ENCODE measurements around the gene ERC2. TPM values are rescaled to one million over a fixed set of nuclear protein-coding genes. Genes with fewer than 3 reads are reported as not detected.

Gene ERC2
- polyA plus RNA-seq, 1 experiment, result 0.07 TPM

DNA sequence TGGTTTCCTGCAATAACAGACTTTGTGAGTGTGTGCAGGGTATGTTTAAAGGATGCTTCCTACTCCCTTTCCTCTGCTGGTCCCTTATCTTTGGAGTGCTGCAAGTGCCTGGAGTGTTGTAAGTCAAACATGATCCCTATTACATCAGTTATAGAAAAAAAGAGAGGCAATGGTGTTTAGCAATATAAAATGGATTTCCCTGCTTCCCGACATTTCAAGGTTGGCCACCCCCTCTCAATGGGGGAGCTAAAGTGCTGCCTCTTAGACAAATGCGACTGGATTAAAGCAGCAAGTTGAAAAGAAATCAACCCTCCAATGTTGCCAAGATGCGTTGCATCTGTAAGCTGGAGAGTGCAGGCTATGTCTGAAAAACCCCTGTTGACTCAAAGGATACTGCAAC, 778.1 kb downstream of the ERC2 start:
- Histone ChIP-seq H3K9me3 (ENCODE audit: control insufficient read depth, insufficient read depth, low read length) (no peaks in the 10 kb centered on the region), H3K4me3 (ENCODE audit: low read depth, low read length) (no peak overlapping the region), H3K27ac (ENCODE audit: low read depth, low read length) (no peak overlapping the region), H3K27me3 (ENCODE audit: control insufficient read depth, insufficient read depth, low read length) (peaks cover 7% of the 10 kb centered on the region)
- ChIA-PET POLR2A (interaction anchor here (0.8 kb wide), 1 partner anchor 521 kb away, joined by 5 read pairs; no protein-coding TSS in a partner anchor), CTCF (no interaction called here)
- no peak for DNase-seq (ENCODE audit: low read depth, low spot score)
- TF ChIP-seq, protein P1, sequence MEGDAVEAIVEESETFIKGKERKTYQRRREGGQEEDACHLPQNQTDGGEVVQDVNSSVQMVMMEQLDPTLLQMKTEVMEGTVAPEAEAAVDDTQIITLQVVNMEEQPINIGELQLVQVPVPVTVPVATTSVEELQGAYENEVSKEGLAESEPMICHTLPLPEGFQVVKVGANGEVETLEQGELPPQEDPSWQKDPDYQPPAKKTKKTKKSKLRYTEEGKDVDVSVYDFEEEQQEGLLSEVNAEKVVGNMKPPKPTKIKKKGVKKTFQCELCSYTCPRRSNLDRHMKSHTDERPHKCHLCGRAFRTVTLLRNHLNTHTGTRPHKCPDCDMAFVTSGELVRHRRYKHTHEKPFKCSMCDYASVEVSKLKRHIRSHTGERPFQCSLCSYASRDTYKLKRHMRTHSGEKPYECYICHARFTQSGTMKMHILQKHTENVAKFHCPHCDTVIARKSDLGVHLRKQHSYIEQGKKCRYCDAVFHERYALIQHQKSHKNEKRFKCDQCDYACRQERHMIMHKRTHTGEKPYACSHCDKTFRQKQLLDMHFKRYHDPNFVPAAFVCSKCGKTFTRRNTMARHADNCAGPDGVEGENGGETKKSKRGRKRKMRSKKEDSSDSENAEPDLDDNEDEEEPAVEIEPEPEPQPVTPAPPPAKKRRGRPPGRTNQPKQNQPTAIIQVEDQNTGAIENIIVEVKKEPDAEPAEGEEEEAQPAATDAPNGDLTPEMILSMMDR (IDR thresholded peaks at IDR 0.05; ENCODE audit: low read depth, low read length), result no peak

DNA sequence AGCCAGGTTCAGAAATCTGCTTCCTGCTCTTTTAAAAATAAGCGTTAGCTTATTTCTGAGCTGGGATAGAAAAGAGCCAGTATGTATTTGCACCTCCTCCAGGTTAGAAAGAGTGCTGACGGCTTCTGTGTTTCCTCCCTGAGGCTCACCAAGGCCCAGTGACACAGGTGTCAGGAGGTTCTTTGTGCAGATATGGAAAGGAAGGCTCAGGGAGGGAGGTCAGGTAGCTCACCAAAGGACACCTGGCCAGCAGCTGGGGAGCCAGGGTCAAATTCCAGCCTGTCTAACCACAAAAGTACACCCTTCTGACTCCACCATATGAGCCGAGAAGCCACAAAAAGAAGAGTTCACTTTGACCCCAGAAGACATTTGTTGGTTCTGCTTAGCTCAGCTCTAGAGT, 780.1 kb downstream of the ERC2 start:
- peaks cover 7% of the 10 kb centered on the region for H3K27me3 ChIP-seq (ENCODE audit: control insufficient read depth, insufficient read depth, low read length)

GRCh38 chr3:55687526-55687925, 780.7 kb downstream of the ERC2 start:
- ChIA-PET CTCF (no interaction called here), POLR2A (no interaction called here)
- Histone ChIP-seq H3K9me3 (ENCODE audit: control insufficient read depth, insufficient read depth, low read length) (no peaks in the 10 kb centered on the region), H3K27ac (ENCODE audit: low read depth, low read length) (no peak overlapping the region), H3K4me3 (ENCODE audit: low read depth, low read length) (no peak overlapping the region), H3K27me3 (ENCODE audit: control insufficient read depth, insufficient read depth, low read length) (peaks cover 7% of the 10 kb centered on the region)
- no peak for DNase-seq (ENCODE audit: low read depth, low spot score)
- TF ChIP-seq, protein P1 (IDR thresholded peaks at IDR 0.05; ENCODE audit: low read depth, low read length), result no peak

More for the DNA sequence above, 780.1 kb downstream of the ERC2 start:
- Histone ChIP-seq H3K27ac (ENCODE audit: low read depth, low read length) (no peak overlapping the region), H3K9me3 (ENCODE audit: control insufficient read depth, insufficient read depth, low read length) (no peaks in the 10 kb centered on the region), H3K4me3 (ENCODE audit: low read depth, low read length) (no peak overlapping the region)
- ChIA-PET CTCF (no interaction called here), POLR2A (no interaction called here)
- no peak for DNase-seq (ENCODE audit: low read depth, low spot score)
- TF ChIP-seq, protein P1 (IDR thresholded peaks at IDR 0.05; ENCODE audit: low read depth, low read length), result no peak

DNA sequence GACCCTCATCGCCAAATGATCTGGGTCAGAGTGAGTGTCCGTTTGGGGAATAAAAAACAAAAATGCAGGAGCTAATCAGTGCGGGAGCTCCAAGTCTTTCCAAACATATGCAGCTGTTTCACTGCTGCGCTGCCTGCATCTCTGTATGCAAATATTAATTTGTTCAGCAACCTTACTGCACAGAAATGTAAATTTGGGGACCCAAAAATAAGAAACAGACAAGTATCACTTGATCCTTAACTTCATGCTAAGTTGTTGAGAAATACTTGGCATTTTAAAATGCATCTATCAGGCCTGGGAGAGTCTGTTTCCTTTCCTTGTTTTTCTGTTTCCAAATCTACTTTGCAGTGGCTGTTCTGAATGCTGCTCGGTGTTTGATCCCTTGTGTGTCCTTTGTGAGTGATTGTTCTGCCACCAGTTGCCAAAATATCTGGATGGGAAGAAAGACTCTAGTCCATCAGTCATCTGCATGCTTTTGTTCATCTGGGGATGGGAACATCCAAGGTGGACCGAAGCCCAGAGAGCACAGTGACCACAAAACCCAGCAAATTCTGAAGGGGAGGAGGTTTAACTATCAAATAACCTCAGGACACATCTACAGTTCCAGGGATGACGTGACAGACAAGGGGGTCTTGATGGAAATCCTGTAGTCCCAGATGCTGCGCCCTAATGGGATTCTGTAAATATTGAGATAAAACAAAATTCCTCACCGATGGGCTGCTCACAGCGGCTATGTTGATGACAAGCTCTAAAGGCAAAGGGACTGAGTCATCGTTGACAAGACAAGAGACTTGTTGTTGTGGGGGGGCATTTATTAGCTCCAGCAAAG, 781.6 kb downstream of the ERC2 start:
- POLR2A ChIA-PET, result no interaction called here
- CTCF ChIA-PET, result no interaction called here
- Histone ChIP-seq H3K27ac (ENCODE audit: low read depth, low read length) (no peak overlapping the region), H3K27me3 (ENCODE audit: control insufficient read depth, insufficient read depth, low read length) (peaks cover 7% of the 10 kb centered on the region), H3K4me3 (ENCODE audit: low read depth, low read length) (no peak overlapping the region), H3K9me3 (ENCODE audit: control insufficient read depth, insufficient read depth, low read length) (no peaks in the 10 kb centered on the region)
- DNase-seq (ENCODE audit: low read depth, low spot score), result no peak
- TF ChIP-seq, protein P1 (IDR thresholded peaks at IDR 0.05; ENCODE audit: low read depth, low read length), result no peak

DNA sequence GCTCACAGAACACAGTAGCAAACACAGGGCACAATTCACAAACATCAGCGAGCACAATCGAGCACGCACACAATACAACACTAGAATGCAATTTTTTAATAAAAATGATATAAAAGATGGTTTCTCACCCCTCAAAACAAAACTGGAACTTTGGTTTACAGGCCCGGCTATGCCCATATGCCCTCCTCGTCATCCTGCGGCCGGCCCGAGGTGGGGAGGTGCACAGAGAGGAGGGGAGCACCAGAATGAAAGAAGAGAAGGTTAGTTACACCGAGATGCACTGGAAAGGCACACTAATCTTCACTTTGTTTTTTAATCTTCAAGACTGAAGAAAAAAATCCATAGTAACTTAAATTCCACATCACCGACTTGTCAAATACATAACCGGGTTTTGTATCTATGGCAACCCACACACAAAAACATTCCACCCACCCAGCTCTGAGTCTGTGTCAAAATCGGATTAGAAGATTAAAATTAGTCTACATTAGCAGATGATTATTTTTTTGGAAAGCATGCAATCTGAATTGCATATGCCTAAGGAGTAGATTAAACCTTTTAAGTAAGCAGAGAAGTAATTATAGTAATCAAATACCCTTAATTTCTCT, 784.5 kb downstream of the ERC2 start:
- no peak overlapping the region for H3K27ac ChIP-seq (ENCODE audit: low read depth, low read length)
- no peak for DNase-seq (ENCODE audit: low read depth, low spot score)
- POLR2A ChIA-PET, result no interaction called here
- peaks cover 4% of the 10 kb centered on the region for H3K27me3 ChIP-seq (ENCODE audit: control insufficient read depth, insufficient read depth, low read length)
- H3K4me3 ChIP-seq (ENCODE audit: low read depth, low read length), result no peak overlapping the region
- TF ChIP-seq, protein P1 (IDR thresholded peaks at IDR 0.05; ENCODE audit: low read depth, low read length), result no peak
- H3K9me3 ChIP-seq (ENCODE audit: control insufficient read depth, insufficient read depth, low read length), result no peaks in the 10 kb centered on the region
- CTCF ChIA-PET, result interaction anchor here (1.6 kb wide), 1 partner anchor 10 kb away, joined by 3 read pairs; no protein-coding TSS in a partner anchor
